Ascending aorta (tissue), 2 donors: ENCODE data around the gene FKBP11. TPM values are rescaled to one million over a fixed set of nuclear protein-coding genes. Genes with fewer than 3 reads are reported as not detected.
"Not testable (repeated sequence)": the region's sequence is repeated elsewhere in the genome, so short reads cannot be mapped to it uniquely, and the experiment has no call there.

Source experiments
- DNase-seq, 2 donors: peaks; one replicate each; pipeline ENCODE4 v3.0.0-alpha.2; 2019; ENCODE audit warnings: low spot score in 2 of 2
- H3K27ac ChIP-seq, 2 donors: fragments of 200-600 bp; sonication (generic); one replicate each; pipeline ENCODE4 v1.5.1; 2016 to 2017; ENCODE audit warnings: mild to moderate bottlenecking in 1 of 2
- H3K27me3 ChIP-seq: fragments of 200-600 bp; sonication (generic); one replicate; pipeline ENCODE4 v1.5.1; 2017
- H3K36me3 ChIP-seq, 2 donors: fragments of 200-600 bp; sonication (generic); one replicate each; pipeline ENCODE4 v1.5.1; 2016
- H3K4me1 ChIP-seq, 2 donors: fragments of 200-600 bp; sonication (generic); one replicate each; pipeline ENCODE4 v1.5.1; 2016 to 2017; ENCODE audit warnings: mild to moderate bottlenecking in 1 of 2
- H3K4me3 ChIP-seq, 2 donors: fragments of 200-600 bp; sonication (generic); one replicate each; pipeline ENCODE4 v1.5.1; 2016 to 2017; ENCODE audit warnings: mild to moderate bottlenecking in 1 of 2
- H3K9me3 ChIP-seq, 2 donors: fragments of 200-600 bp; sonication (generic); one replicate each; pipeline ENCODE4 v1.5.1; 2016
- CTCF ChIP-seq, 3 experiments: fragments of 200-600 bp in 2 of 3; fragments of 450-650 bp in 1 of 3; sonication (generic) in 2 of 3; IDR thresholded peaks; one replicate each; pipeline ENCODE4 v1.5.1; 2016 to 2019; ENCODE audit warnings: antibody characterized with exemption in 3 of 3, mild to moderate bottlenecking in 1 of 3, moderate library complexity in 1 of 3
- intact Hi-C: fragments of 100-400 bp; cut with DNase I; formaldehyde crosslinking; loops from one replicate; pipeline ENCODE4 v1.15.1; 2023
- total RNA-seq: library from RNA; depleted of rRNA; stranded (reverse); fragments of >200 nt; gene quantifications from one replicate; pipeline ENCODE4 v1.1.0, GENCODE V29; 2016

Gene FKBP11
- total RNA-seq, 1 donor from 2014 or later, result 38.8 TPM

- peaks cover 0 to 1% of the 10 kb centered on the region in 2 donors for H3K36me3 ChIP-seq
- H3K27ac ChIP-seq, result no peak overlapping the region
- no peaks in the 10 kb centered on the region for H3K4me1 ChIP-seq
- intact Hi-C loops, result no loop called here
- no peak overlapping the region for H3K4me3 ChIP-seq
- DNase-seq, result no peak
- H3K9me3 ChIP-seq, result no peaks in the 10 kb centered on the region
- H3K27me3 ChIP-seq, result no peaks in the 10 kb centered on the region
- TF ChIP-seq CTCF (IDR thresholded peaks at IDR 0.05), result no peak
Observed at GRCh38 chr12:48923117-48923516, 2.2 kb downstream of the FKBP11 start.

- no peaks in the 10 kb centered on the region for H3K9me3 ChIP-seq
- no peak for TF ChIP-seq CTCF (IDR thresholded peaks at IDR 0.05)
- no peaks in the 10 kb centered on the region for H3K36me3 ChIP-seq
- H3K4me1 ChIP-seq, result no peaks in the 10 kb centered on the region
- H3K27ac ChIP-seq, result no peak overlapping the region
- no peaks in the 10 kb centered on the region for H3K27me3 ChIP-seq
- no peak overlapping the region for H3K4me3 ChIP-seq
- no peak for DNase-seq
- intact Hi-C loops, result no loop called here
Observed at GRCh38 chr12:48917857-48918537, 7.3 kb downstream of the FKBP11 start.

- no peaks in the 10 kb centered on the region for H3K36me3 ChIP-seq
- no peak overlapping the region for H3K27ac ChIP-seq
- no peaks in the 10 kb centered on the region for H3K4me1 ChIP-seq
- H3K9me3 ChIP-seq, result no peaks in the 10 kb centered on the region
- DNase-seq, result no peak
- intact Hi-C loops, result no loop called here
- no peak for TF ChIP-seq CTCF (IDR thresholded peaks at IDR 0.05)
- H3K27me3 ChIP-seq, result no peaks in the 10 kb centered on the region
- H3K4me3 ChIP-seq, result no peak overlapping the region
Observed at GRCh38 chr12:48910196-48910595, 15.1 kb downstream of the FKBP11 start.

GRCh38 chr12:48909698-48910097 is 15.6 kb downstream of the FKBP11 start:
- H3K27ac ChIP-seq, H3K9me3 ChIP-seq, intact Hi-C loops, H3K27me3 ChIP-seq, DNase-seq, H3K4me3 ChIP-seq, H3K36me3 ChIP-seq, H3K4me1 ChIP-seq: not testable (repeated sequence)

- DNase-seq, result no peak
- Histone ChIP-seq H3K27me3 (no peaks in the 10 kb centered on the region), H3K9me3 (no peaks in the 10 kb centered on the region), H3K4me3 (no peak overlapping the region), H3K36me3 (no peaks in the 10 kb centered on the region), H3K27ac (no peak overlapping the region), H3K4me1 (peaks cover 0 to 6% of the 10 kb centered on the region in 2 donors)
- TF ChIP-seq CTCF (IDR thresholded peaks at IDR 0.05), result no peak
- intact Hi-C loops, result no loop called here
Observed at GRCh38 chr12:48907245-48907644, 18.0 kb downstream of the FKBP11 start.

GRCh38 chr12:48903982-48904411 is 21.3 kb downstream of the FKBP11 start:
- TF ChIP-seq CTCF (IDR thresholded peaks at IDR 0.05), result peak; percentile 41 to 63 (median 53)
- intact Hi-C loops, result no loop called here
- Histone ChIP-seq H3K36me3 (no peaks in the 10 kb centered on the region), H3K4me3 (peak overlapping the region; percentile 44 to 52), H3K27ac (no peak overlapping the region), H3K9me3 (no peaks in the 10 kb centered on the region), H3K4me1 (peaks cover 0 to 6% of the 10 kb centered on the region in 2 donors), H3K27me3 (no peaks in the 10 kb centered on the region)
- peak in 1 of 2 donors; percentile 87 for DNase-seq
